HG02981 (cell line): Measurements from ENCODE around the gene YBX3.
"Not testable (repeated sequence)": the region's sequence is repeated elsewhere in the genome, so short reads cannot be mapped to it uniquely, and the experiment has no call there.

Experiments used
- ATAC-seq: cut with Tn5 transposase; IDR thresholded peaks from one replicate; pipeline ENCODE4 v1.9.1; 2021; ENCODE audit warnings: mild to moderate bottlenecking, moderate library complexity; ENCODE audit not compliant: unreplicated experiment

The YBX3 gene

DNA sequence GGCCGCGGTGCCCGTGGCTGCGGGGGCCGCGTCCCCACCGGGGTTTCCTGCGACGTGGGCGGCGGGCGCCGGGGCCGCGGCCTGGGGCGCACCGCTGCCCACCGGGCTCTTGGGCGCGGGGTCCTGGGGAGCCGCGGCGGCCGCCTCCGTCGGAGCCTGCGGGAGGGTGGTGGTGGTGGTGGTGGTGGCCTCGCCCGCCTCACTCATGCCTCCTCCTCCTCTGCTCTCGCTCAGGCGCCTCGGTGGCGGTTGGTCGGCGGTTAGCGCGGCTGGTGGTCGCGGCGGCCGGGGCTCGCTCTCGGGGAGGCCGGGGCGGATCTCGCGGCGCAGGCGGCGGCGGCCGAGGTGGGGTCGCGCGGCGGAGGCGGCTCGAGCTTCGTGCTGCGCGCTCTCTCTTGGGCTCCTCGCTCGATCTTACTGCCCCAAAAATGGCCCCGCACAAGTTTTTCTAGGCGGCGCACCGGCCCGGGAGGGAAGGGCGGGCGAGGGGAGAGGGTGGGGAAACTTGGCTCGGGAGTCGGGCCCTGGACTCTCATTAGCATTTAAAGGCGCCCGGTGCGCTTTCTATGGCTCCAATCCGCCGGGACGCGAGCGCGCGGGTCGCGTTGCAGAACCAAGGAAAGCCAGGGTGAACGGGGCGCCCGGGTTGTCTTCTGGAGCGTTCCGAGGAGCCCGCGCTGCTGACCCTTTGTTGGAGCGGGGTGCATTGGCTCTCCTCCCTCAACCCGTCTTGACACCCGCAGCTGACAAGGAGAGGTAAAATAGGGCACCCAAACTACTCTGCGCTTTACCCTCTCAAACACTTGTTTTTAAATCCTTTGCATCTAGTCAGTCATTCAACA lies at the start of gene YBX3:
YBX3 (minus strand) TSS at position 419 of the 842 bp plus-strand sequence; CDS start at position 207, 212 bp downstream.
- peak; percentile 34 for ATAC-seq

DNA sequence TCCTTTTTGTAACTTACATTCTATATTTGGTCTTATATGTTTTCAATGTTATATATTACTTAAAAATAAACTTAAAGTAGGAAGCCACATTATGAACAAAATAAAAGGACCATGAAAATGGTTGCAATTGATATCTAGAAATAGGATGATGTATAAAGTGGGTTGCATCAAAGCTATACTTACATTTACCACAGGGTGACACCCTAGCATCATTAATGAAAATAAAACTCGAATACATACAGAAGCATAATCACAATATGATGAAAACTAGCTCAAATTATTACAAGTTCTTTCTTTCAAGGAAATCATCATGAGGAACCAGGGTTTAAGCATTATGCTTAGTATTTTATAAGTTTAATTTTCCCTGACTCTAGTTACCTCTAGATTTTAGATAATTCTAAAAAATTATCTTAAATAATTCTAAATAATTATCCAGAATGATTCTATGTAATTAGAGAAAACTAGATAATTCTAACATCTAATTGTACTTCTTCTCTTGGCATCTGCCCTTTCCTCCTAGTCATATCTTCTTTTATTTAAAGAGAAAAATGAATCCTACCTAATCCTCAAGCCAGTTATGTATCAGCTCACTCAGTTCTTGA lies 48.1 kb upstream of the YBX3 start:
- no peak for ATAC-seq

DNA sequence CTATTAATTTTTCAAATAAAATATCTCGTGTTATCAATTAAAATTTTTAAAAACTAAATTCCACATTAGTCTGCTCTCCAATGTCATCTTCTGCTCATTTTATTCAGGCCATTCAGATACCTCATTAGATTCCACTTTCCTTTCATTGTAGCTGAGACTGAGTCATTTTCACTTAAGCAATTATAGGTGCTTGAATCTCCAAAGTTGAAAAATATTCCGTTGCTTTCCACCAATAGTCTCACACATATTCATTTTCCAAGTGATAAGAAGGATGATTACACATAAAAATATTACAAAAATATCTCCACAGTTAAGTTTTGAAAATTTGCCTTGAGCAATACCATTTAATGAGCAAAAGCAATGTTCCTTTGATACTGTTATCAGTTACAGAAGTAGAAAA lies 36.5 kb upstream of the YBX3 start:
- no peak for ATAC-seq

DNA sequence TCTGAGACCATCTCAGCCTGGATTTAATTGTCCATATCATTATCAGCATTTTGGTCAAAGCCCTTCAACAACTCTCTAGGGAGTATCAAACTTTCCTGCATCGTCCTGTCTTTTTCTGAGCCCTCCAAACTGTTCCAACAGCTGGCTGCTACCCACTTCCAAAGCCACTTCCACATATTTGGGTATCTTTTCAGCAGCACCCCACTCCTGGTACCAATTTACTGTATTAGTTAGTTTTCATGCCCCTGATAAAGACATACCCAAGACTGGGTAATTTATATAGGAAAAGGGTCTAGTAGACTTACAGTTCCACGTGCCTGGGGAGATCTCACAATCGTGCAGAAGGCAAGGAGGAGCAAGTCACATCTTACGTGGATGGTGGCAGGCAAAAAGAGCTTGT lies 33.1 kb upstream of the YBX3 start:
- no peak for ATAC-seq

DNA sequence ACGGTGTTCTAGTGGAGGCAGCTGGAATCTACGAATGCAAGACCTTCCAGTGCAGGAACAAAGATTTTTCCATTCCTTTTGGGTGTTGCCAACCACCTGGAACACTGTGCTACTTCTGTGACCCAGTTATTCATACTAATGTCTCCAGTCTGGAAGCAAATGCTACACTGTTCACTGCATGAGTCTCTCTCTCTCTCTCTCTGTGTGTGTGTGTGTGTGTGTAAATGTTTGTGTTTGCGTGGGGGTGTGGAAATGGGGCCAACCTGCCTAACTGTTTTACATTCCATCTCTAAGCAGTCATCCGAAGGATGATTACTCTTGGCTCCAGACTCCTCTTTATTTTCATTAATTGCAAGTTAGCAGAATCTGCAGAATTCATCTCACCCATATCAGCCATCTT lies 29.9 kb upstream of the YBX3 start:
- ATAC-seq: no peak

DNA sequence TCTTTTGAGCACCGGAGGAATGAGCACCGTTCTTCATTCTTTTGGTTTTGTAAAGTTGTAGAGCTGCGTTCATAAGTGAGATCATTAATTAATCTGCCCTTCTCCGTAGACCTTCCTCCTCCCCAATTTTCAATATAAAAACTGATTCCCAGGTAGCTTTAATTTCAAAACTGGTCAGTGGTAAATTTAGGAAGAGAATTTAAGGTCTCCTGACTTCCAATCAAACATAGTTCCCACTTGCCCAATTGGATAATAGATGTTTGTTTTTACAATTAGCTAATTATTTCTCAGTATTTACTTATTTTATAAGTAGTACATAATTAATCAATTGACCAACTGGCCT lies 27.2 kb upstream of the YBX3 start:
- ATAC-seq: no peak

DNA sequence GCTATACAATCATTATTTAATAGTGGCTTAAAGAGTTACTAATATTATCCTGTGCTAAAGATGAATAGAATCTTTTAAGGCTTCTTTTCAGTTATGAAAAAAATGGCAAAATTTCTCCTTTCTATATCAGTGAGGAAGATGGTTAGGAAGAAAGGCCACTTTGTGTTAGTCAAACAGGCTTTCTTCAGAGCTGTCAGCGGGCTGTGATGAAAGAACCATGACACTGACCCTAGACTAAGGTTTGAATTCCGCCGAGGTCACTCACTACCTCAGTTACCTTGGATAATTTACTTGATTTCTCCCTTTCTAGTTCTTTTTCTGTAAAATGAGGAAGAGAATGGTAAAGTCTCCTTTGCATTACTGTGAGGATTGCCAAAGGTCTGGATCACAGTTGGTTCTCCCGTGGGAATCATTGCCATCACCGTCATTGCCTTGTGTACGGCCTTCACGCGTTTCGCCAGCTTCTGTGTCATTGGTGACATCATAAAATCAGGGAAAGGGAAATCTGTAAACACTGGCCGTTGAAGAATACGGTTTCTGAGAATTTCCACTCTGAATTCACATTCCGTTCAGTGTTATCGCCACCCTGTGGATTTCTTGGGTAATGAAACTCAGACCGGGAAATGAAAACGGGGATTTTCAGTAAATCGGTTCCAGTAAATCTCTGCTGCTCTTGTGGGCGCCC lies 26.7 kb upstream of the YBX3 start:
- no peak for ATAC-seq

DNA sequence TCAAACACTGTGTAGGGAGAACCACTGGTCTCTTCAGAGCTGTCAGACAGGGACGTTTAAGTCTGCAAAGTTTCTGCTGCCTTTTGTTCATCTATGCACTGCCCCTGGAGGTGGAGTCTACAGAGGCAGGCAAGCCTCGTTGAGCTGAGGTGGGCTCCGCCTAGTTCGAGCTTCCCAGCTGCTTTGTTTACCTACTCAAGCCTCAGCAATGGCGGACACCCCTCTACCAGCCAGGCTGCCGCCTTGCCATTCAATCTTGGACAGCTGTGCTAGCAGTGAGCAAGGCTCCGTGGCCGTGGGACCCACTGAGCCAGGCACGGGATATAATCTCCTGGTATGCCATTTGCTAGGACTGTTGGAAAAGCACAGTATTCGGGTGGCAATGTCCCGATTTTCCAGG lies 24.6 kb upstream of the YBX3 start:
- no peak for ATAC-seq

DNA sequence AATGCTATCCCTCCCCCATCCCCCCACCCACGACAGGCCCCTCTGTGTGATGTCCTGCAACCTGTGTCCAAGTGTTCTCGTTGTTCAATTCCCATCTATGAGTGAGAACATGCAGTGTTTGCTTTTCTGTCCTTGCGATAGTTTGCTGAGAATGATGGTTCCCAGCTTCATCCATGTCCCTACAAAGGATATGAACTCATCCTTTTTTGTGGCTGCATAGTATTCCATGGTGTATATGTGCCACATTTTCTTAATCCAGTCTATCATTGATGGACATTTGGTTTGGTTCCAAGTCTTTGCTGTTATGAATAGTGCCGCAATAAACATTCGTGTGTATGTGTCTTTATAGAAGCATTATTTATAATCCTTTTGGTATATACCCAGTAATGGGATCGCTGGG lies 20.3 kb upstream of the YBX3 start:
- not testable (repeated sequence) for ATAC-seq

DNA sequence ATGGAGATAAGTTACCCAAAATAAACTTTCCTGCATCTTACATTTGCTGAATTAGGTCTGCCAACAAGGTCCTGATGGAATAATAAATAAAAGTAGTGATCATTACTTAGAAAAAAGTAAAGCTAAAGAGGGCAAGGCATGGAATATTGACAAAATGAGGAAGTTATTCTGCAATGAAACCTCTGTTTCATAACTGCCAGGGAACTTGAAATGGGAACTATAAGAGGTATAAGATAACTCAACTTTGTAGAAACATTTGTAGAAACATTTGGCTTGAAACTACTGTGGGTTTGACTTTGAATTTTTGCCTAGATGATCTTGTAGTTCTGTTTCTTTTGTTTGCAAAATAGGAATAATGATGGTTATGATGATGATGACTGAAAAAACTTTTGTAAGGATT lies 18.7 kb upstream of the YBX3 start:
- ATAC-seq: no peak

DNA sequence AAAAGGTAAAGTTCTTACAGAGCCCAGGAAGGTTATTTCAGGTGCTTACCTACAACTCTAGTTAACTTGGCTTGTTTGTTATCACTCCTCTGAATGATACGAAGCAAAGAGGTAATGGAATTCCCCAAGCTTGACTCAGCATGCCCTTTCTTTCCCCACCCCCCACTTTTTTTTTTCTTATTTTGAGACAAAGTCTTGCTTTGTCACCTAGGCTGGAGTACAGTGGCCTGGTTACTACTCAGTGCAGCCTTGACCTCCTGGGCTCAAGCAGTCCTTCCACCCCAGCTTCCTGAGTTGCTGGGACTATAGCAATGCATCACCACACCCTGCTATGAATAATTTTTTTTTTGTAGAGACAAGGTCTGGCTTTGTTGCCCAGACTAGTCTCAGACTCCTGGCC lies 17.1 kb upstream of the YBX3 start:
- ATAC-seq: no peak

DNA sequence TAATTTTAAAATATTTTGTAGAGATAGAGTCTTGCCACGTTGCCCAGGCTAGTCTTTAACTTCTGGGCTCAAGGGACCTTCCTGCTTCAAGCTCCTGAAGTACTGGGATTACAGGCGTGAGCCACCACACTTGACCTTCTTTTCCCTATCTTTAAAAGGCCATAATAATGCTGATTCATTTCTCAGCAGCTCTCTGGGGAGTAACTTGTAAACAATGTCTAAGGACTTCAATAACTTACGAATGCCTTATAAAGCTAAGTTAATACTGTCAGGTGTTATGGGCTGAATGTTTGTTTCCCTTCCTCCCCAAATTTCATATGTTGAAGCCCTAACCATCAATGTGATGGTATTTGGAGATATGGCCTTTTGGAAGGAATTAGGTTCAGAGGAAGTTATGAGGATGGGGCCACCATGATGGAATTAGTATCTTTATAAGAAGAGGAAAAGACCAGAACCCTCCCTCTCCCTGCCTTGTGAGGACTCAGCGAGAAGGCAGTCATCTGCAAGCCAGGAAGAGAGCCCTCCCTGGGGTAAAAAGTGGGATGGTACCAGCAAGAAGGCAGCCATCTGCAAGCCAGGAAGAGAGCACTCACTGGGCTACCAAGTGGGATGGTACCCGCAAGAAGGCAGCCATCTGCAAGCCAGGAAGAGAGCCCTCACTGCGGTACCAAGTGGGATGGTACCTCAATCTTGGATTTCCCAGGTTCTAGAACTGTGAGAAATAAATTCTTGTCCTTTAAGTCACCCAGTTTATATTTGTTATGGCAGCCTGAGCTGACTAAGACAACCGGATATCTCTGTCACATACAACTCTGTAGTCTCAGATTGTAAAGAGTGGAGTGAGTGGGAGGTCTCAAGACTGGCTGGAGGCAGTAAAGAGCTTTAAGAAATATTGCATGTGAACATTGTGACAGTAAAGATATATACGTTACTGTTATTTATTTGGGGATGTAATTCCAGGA lies 16.3 kb upstream of the YBX3 start:
- no peak for ATAC-seq

DNA sequence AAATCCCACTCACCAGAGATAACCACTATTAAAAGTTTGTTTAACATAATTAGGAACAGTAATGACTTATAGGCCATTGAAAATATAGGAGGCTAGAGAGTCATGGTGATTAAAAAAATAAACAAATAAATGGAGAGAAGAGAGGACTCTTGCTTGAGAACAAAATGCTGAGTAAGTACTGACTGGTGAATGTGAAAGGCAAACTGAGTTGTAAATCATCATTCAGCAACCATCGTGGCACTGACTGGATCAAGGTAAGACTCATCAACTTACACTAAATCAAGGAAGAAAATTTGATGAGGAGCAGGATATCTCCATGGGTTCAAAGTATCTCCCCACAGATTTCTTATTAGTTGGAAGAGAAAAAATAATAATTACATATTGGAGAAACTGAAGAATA lies 14.1 kb upstream of the YBX3 start:
- ATAC-seq: no peak

DNA sequence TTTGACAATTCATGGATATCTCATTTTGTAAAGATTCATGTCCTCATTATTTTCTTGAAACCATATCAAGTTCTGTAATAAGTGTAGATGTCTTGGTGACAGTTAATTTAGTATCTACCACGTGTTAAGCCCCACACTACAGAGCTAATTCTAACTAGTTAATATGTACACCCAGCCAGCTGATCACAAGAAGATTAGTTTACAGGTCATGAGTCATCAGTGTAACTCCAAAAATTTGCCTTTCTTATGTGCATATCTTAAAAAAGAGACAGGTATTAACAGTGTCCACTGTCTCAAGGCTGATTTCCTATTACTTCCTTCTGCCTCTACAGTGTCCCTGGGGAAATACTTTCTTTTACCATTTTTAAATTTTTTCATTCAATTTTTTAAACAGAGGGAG lies 13.3 kb upstream of the YBX3 start:
- no peak for ATAC-seq

DNA sequence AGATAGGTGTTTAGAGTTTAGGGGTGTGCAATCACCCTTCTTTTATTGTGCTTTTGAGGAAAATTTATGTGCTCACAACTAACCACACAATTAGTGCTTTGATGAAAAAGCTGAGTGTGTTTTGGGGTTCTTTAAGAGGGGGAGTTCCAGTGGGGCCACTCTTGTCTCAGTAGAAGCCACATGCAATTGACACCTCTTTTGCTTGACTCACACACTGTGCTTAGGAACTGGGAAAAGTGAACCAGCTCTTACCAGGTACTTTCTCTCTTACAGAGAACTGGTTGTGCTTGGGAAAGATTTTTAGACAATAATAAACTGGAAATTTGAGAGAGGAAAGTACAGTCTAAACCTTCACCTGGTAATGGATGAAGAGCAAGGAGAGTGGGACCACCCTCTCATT lies 12.3 kb upstream of the YBX3 start:
- ATAC-seq: no peak

DNA sequence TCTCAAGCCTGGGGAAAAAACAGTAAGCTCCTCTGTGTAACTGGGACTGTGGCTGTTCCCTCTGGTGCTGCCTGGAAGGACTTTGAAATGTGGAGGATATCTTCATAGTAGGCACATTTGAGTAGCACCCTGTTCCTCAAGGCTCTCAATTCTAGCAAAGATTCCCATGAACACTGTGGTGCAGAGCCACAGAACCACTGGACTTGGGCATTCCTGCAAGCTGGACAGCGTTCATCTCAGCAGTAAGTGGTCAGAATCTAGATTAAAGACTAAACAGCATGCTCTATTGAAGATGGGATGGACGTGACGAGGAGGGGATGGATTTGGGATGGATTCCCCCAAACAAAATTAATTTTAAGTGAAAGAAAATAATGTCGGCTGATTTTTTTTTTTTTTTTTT lies 9.4 kb upstream of the YBX3 start:
- ATAC-seq: no peak

DNA sequence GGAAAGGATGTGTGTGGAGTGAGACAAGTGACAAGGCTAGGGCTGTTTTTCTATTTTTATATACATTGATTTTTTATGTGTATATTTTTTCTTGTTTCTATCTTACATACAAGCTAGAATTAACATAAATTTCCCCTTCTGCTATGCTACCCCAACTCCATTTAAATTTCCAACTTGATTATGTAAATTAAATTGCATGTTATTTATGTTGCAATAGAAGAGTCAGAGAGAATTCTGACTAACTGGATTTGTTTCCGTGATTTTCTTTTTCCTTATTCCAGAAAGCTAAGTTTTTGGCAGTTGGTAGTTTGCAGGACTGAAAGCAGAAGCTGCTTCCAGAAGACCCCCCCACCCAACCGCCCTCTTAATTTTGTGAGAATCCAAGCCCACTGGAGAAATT lies 8.9 kb upstream of the YBX3 start:
- no peak for ATAC-seq

DNA sequence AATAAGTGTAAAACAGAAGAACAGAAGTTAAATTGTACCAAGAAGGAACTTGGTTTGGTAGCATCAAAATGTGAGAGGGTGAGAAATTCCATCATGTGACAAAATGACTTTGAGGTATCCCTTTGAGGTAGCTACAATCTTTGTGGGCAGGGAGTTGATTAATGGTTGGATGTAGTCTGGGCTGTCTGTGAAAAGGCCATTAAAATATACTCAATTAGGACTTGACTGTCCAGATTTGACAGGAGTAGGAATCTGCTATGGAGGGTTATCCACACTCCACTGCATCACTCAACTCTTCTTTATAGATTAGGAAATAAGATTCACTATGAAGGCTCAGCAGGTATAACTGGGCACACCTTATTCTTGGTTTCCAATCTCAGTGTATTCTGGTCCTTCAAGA lies 7.4 kb upstream of the YBX3 start:
- ATAC-seq: no peak

DNA sequence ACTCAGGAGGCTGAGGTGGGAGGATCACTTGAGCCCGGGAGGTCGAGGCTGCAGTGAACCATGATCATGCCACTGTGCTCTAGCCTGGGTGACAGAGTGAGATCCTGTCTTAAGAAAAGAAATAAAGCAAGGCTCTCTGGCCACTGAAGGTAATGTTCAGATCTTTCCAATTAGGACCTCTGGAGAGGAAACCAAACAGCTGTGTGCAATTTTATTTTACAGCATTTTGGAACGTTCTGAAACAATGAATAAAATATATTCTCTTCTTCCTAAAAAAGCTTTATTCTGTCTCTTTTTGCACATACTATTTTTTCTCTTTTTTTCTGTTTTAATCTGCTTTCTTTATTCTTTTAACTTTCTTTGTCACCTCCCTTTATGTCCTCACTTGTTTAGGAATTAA lies 5.0 kb upstream of the YBX3 start:
- ATAC-seq: no peak

DNA sequence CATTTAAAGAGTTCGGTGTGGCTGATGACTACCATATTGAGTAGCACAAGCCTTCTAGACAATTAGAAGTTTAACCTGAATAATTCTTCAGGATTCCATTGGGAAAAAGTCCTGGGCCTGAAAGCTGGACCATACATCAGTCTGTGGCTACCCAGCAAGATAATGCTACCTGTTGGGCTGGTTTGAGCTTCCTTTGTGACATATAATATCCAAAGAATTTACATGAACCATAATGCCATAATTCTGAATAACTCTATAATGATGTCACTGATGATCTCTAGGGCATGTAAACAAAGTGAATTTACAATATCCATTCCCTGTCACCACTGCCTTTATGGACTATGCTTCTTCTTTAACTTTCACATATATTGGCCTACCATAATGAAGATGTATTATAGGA lies 3.8 kb upstream of the YBX3 start:
- ATAC-seq: no peak

DNA sequence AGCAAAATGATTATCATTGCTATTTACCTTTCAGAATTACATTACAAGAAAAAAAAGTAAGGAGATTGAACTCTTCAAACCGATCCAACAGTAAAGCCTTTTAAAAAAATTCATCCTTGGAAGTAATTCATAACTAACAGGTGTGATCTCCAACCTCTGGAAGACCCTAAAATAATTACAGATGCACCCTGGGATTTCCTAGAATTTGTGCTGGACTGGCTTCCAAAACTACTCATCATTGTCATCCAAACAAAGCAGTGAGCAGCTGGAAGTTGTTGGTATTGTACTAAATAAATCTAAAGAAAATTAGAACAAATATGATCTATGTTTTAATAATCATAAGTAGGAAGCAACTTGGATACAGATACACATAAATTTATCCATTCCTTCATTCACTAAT lies 1.9 kb upstream of the YBX3 start:
- ATAC-seq: no peak
